Trophoblast cell (in vitro differentiated cells and primary cell): ENCODE results near the gene SH3TC1.

Experiments used
- DNase-seq, 2 donors: peaks; one replicate each; pipeline ENCODE4 v3.0.0-alpha.2; 2016
- H2AFZ ChIP-seq: 2 replicates; pipeline ENCODE4 v1.6.1; 2013; ENCODE audit warnings: low read length, moderate library complexity, mild to moderate bottlenecking; ENCODE audit not compliant: insufficient read depth, poor library complexity
- H2AK5ac ChIP-seq: 2 replicates; pipeline ENCODE4 v1.6.1; 2013; ENCODE audit warnings: mild to moderate bottlenecking, low read length
- H2BK120ac ChIP-seq: 2 replicates; pipeline ENCODE4 v1.6.1; 2013; ENCODE audit warnings: low read length, mild to moderate bottlenecking, moderate library complexity; ENCODE audit not compliant: insufficient read depth, poor library complexity
- H2BK12ac ChIP-seq: 2 replicates; pipeline ENCODE4 v1.6.1; 2013; ENCODE audit warnings: mild to moderate bottlenecking, low read length, moderate library complexity
- H2BK5ac ChIP-seq: 2 replicates; pipeline ENCODE4 v1.6.1; 2013; ENCODE audit warnings: low read length, low read depth, moderate library complexity, mild to moderate bottlenecking; ENCODE audit not compliant: poor library complexity
- H3K14ac ChIP-seq: 2 replicates; pipeline ENCODE4 v1.6.1; 2013; ENCODE audit warnings: mild to moderate bottlenecking, low read length
- H3K18ac ChIP-seq: 2 replicates; pipeline ENCODE4 v1.6.1; 2013; ENCODE audit warnings: mild to moderate bottlenecking, low read length
- H3K23ac ChIP-seq: 2 replicates; pipeline ENCODE4 v1.6.1; 2013; ENCODE audit warnings: low read length
- H3K27ac ChIP-seq: 2 replicates; pipeline ENCODE4 v1.5.1; 2013; ENCODE audit warnings: low read depth, mild to moderate bottlenecking, inconsistent platforms, low read length, moderate library complexity
- H3K27me3 ChIP-seq: 2 replicates; pipeline ENCODE4 v1.6.1; 2013; ENCODE audit warnings: inconsistent platforms, mild to moderate bottlenecking, low read length, moderate library complexity; ENCODE audit not compliant: insufficient read depth
- H3K36me3 ChIP-seq, 2 experiments: 1 replicate in 1 of 2; 2 replicates in 1 of 2; pipeline ENCODE4 v1.6.1; 2013; ENCODE audit warnings: low read length in 2 of 2, mild to moderate bottlenecking in 2 of 2, moderate library complexity in 1 of 2; ENCODE audit not compliant: insufficient read depth in 2 of 2, control insufficient read depth in 1 of 2
- H3K4ac ChIP-seq: 2 replicates; pipeline ENCODE4 v1.6.1; 2013; ENCODE audit warnings: low read depth, mild to moderate bottlenecking, low read length, moderate library complexity
- H3K4me1 ChIP-seq, 2 experiments: 1 replicate in 1 of 2; 2 replicates in 1 of 2; pipeline ENCODE4 v1.6.1; 2013; ENCODE audit warnings: low read length in 2 of 2, mild to moderate bottlenecking in 2 of 2, moderate library complexity in 1 of 2; ENCODE audit not compliant: insufficient read depth in 2 of 2, control insufficient read depth in 1 of 2
- H3K4me2 ChIP-seq: 2 replicates; pipeline ENCODE4 v1.6.1; 2013; ENCODE audit warnings: inconsistent platforms, mild to moderate bottlenecking, low read length, moderate library complexity
- H3K4me3 ChIP-seq: 2 replicates; pipeline ENCODE4 v1.5.1; 2013; ENCODE audit warnings: mild to moderate bottlenecking, low read depth, low read length, inconsistent platforms
- H3K79me1 ChIP-seq: one replicate; pipeline ENCODE4 v1.6.1; 2013; ENCODE audit warnings: low read length
- H3K79me2 ChIP-seq: 2 replicates; pipeline ENCODE4 v1.6.1; 2013; ENCODE audit warnings: low read length, mild to moderate bottlenecking; ENCODE audit not compliant: control insufficient read depth, insufficient read depth, poor library complexity
- H3K9ac ChIP-seq: 2 replicates; pipeline ENCODE4 v1.6.1; 2013; ENCODE audit warnings: mild to moderate bottlenecking, low read length
- H3K9me3 ChIP-seq: 2 replicates; pipeline ENCODE4 v1.6.1; 2013; ENCODE audit warnings: low read depth, mild to moderate bottlenecking, control low read depth, inconsistent platforms, low read length; ENCODE audit not compliant: insufficient read depth
- H4K12ac ChIP-seq: 2 replicates; pipeline ENCODE4 v1.6.1; 2013; ENCODE audit warnings: low read depth, mild to moderate bottlenecking, low read length, moderate library complexity
- H4K8ac ChIP-seq: 2 replicates; pipeline ENCODE4 v1.6.1; 2013; ENCODE audit warnings: low read depth, mild to moderate bottlenecking, low read length, moderate library complexity
- H4K91ac ChIP-seq: one replicate; pipeline ENCODE4 v1.6.1; 2013; ENCODE audit warnings: low read depth, mild to moderate bottlenecking, low read length, moderate library complexity
- WGBS: extraction: QIAGEN DNeasy Blood & Tissue Kit; methylation state at CpG from one replicate; pipeline ENCODE4 v1.1.7; 2013; ENCODE audit warnings: missing lambda C conversion rate; ENCODE audit not compliant: insufficient read length, insufficient coverage; ENCODE audit errors: extremely low coverage; 5-methylcytosine and 5-hydroxymethylcytosine counted together

The SH3TC1 gene

GRCh38 chr4:8171266-8171665, 27.8 kb upstream of the SH3TC1 start:
- no peak overlapping the region for H2AK5ac ChIP-seq
- H3K27ac ChIP-seq, result no peak overlapping the region
- no peaks in the 10 kb centered on the region for H3K27me3 ChIP-seq
- H3K79me2 ChIP-seq, result no peaks in the 10 kb centered on the region
- H3K79me1 ChIP-seq, result peaks cover 5% of the 10 kb centered on the region
- H4K12ac ChIP-seq, result no peak overlapping the region
- no peak overlapping the region for H4K8ac ChIP-seq
- no peak overlapping the region for H3K23ac ChIP-seq
- WGBS, result no CpG with 5 or more reads among the region's 7 CpGs
- DNase-seq, result no peak
- no peak overlapping the region for H3K18ac ChIP-seq
- no peaks in the 10 kb centered on the region for H3K36me3 ChIP-seq
- H3K4me1 ChIP-seq, result peaks cover 4 to 5% of the 10 kb centered on the region in 2 experiments
- no peak overlapping the region for H2BK12ac ChIP-seq
- H3K9ac ChIP-seq, result no peak overlapping the region
- H3K4me3 ChIP-seq, result no peak overlapping the region
- H3K4me2 ChIP-seq, result no peak overlapping the region
- H3K14ac ChIP-seq, result no peak overlapping the region
- H2BK5ac ChIP-seq, result no peak overlapping the region
- H2BK120ac ChIP-seq, result no peak overlapping the region
- H3K4ac ChIP-seq, result no peak overlapping the region
- no peak overlapping the region for H4K91ac ChIP-seq
- H2AFZ ChIP-seq, result no peak overlapping the region
- H3K9me3 ChIP-seq, result peaks cover 6% of the 10 kb centered on the region

DNA sequence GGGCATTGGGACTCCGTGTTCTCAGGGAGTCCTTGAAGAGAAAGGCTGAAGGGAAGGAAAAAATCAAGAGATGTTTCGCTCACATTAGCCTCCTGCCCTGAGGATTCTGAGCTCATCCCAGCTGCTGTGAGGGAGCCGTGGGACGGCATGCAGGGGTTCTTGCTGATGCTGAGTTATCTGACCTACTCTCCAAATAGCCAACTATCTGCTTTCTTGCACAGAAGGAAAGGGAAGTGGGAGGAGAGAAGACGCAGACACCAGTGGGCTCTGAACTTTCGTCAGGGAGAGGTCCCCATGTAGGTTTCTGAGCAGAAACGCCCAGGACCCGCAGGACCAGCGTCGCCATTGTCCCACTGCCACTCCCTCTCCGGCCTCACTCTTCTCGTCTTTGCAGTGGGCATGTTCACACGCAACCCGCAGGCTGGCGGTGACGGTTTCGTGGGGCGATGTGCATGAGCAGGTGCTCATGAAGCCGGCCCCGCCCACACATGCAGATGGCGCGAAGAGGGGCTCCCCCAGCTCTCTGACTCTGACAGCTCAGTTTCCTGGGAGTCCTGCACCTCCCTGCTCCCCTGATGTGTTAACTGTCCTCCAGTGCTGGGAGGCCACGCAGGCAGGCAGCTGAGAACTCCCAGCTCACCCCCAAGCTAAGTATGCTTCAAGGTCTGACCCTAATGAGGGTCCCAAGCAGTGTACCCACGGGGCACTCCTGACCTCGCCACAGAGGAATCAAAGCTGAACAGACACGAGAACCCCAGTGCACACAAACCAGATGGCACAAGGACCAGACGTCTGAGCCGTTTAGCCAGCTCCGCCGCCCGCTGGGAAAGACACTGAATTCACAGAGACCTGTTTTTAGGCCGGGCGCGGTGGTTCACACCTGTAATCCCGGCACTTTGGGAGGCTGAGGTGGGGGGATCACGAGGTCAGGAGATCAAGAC, 26.8 kb upstream of the SH3TC1 start:
- no peaks in the 10 kb centered on the region for H3K79me2 ChIP-seq
- H3K4ac ChIP-seq, result no peak overlapping the region
- no peak for DNase-seq
- H2BK5ac ChIP-seq, result no peak overlapping the region
- no peak overlapping the region for H3K18ac ChIP-seq
- H3K14ac ChIP-seq, result no peak overlapping the region
- no CpG with 5 or more reads among the region's 36 CpGs for WGBS
- H3K9ac ChIP-seq, result no peak overlapping the region
- H3K79me1 ChIP-seq, result peaks cover 3% of the 10 kb centered on the region
- no peak overlapping the region for H2AFZ ChIP-seq
- no peak overlapping the region for H4K91ac ChIP-seq
- H3K4me2 ChIP-seq, result no peak overlapping the region
- H2BK12ac ChIP-seq, result no peak overlapping the region
- H4K12ac ChIP-seq, result no peak overlapping the region
- H2BK120ac ChIP-seq, result no peak overlapping the region
- H3K27ac ChIP-seq, result no peak overlapping the region
- H3K9me3 ChIP-seq, result peaks cover 6% of the 10 kb centered on the region
- H2AK5ac ChIP-seq, result no peak overlapping the region
- no peaks in the 10 kb centered on the region for H3K36me3 ChIP-seq
- no peak overlapping the region for H3K23ac ChIP-seq
- H3K4me1 ChIP-seq, result peaks cover 2 to 6% of the 10 kb centered on the region in 2 experiments
- no peak overlapping the region for H3K4me3 ChIP-seq
- H4K8ac ChIP-seq, result no peak overlapping the region
- H3K27me3 ChIP-seq, result no peaks in the 10 kb centered on the region

DNA sequence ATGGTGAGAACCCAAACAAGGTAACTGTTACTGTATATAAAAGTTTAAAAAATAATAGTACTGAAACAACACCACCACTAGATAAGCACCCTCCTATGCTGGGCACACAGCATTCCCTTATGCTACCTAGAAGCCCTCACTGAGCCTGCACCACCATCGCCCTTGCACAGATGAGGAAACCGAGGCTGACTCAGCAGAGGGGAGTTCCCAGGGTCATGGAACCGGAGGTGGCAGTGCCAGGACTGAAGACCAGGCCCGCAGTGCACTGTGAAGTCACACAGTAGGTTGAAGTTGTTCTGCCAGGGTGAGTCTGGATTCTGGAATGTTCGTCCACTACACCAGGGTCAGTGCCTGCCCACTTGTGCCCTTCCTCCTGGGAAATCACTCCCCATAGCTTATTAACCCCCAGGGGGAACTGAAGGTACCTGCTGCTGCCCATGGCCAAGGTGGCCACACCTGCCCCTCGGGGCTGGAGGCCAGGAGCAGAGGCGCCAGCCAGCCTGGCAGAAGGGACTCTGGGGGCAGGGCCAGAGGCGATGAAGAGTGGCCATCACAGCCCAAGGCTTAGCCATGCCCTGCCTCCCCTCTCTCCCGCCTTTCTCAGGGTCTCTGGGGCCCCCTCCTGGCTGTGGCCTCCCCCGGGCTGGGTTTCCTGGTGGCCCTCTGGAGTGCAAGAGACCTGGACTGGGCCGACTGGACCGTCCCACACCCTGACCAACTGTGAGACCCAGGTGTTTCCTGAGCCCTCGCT, 25.4 kb upstream of the SH3TC1 start:
- DNase-seq, result no peak
- Histone ChIP-seq H4K91ac (no peak overlapping the region), H3K4ac (no peak overlapping the region), H3K79me1 (peaks cover 2% of the 10 kb centered on the region), H4K8ac (no peak overlapping the region), H3K36me3 (no peaks in the 10 kb centered on the region), H3K9ac (no peak overlapping the region), H3K4me2 (no peak overlapping the region), H2AFZ (no peak overlapping the region), H3K23ac (no peak overlapping the region), H2AK5ac (no peak overlapping the region), H3K79me2 (no peaks in the 10 kb centered on the region), H3K14ac (no peak overlapping the region), H3K4me1 (peaks cover under 1 to 4% of the 10 kb centered on the region in 2 experiments), H3K27me3 (no peaks in the 10 kb centered on the region), H3K27ac (no peak overlapping the region), H3K18ac (no peak overlapping the region), H3K4me3 (no peak overlapping the region), H2BK12ac (no peak overlapping the region), H2BK120ac (no peak overlapping the region), H2BK5ac (no peak overlapping the region), H4K12ac (no peak overlapping the region), H3K9me3 (peaks cover 2% of the 10 kb centered on the region)
- WGBS, result no CpG with 5 or more reads among the region's 13 CpGs

DNA sequence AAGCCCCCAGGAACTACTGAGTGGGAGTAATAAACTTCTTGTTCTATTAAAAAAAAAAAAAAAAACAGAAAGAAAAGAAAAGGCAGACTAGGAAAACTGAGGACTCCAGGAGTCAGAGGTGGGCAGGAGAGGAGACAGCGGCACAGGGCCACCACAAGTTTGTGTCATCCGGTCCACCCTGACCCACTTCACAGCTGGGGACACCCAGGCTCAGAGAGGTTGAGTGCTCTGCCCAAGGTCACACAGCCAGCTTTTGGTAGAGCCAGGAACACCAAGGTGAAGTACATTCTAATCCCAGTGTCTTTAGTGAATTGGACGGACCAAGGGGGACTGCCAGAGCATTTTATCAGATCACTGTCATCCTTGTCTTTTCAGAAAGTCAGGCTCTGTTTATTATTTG, 24.1 kb upstream of the SH3TC1 start:
- WGBS, result no CpG with 5 or more reads among the region's 3 CpGs

More for the DNA sequence above, 24.1 kb upstream of the SH3TC1 start:
- H2AK5ac ChIP-seq, result no peak overlapping the region
- no peaks in the 10 kb centered on the region for H3K27me3 ChIP-seq
- H3K9ac ChIP-seq, result no peak overlapping the region
- H2BK120ac ChIP-seq, result no peak overlapping the region
- no peak overlapping the region for H4K12ac ChIP-seq
- H3K23ac ChIP-seq, result no peak overlapping the region
- DNase-seq, result no peak
- no peak overlapping the region for H4K8ac ChIP-seq
- H3K79me2 ChIP-seq, result no peaks in the 10 kb centered on the region
- H3K14ac ChIP-seq, result no peak overlapping the region
- no peak overlapping the region for H3K4ac ChIP-seq
- H4K91ac ChIP-seq, result no peak overlapping the region
- peaks cover 0 to 4% of the 10 kb centered on the region in 2 experiments for H3K4me1 ChIP-seq
- H3K27ac ChIP-seq, result no peak overlapping the region
- no peak overlapping the region for H2BK5ac ChIP-seq
- H3K18ac ChIP-seq, result no peak overlapping the region
- H3K36me3 ChIP-seq, result no peaks in the 10 kb centered on the region
- no peaks in the 10 kb centered on the region for H3K79me1 ChIP-seq
- no peak overlapping the region for H2AFZ ChIP-seq
- H3K4me2 ChIP-seq, result no peak overlapping the region
- no peak overlapping the region for H2BK12ac ChIP-seq
- H3K9me3 ChIP-seq, result peaks cover 2% of the 10 kb centered on the region
- H3K4me3 ChIP-seq, result no peak overlapping the region
